CD4-positive, alpha-beta memory T cell (primary cell): ENCODE measurements around the gene NSUN7. TPM values are rescaled to one million over a fixed set of nuclear protein-coding genes. Genes with fewer than 3 reads are reported as not detected.

Experiments used
- CTCF ChIA-PET: fragments of 350-600 bp; sonication (Branson Sonifier 250); formaldehyde crosslinking; loops from one replicate; lab custom pipeline; 2021; ENCODE audit warnings: inconsistent platforms; ENCODE audit not compliant: partially characterized antibody; lab: Charles Lee
- POLR2A ChIA-PET: fragments of 350-600 bp; sonication (Branson Sonifier 250); formaldehyde crosslinking; loops from one replicate; lab custom pipeline; 2021; ENCODE audit not compliant: partially characterized antibody; lab: Charles Lee
- DNase-seq, 5 donors: peaks; one replicate each; pipeline versions ENCODE4 v3.0.0 to v3.0.0-alpha.2; 2020 to 2022; ENCODE audit warnings: mixed read lengths in 1 of 5
- H3K27ac ChIP-seq: one replicate; pipeline ENCODE4 v1.7.0; 2013; ENCODE audit warnings: low read depth, low read length
- H3K27me3 ChIP-seq: 2 replicates; pipeline ENCODE4 v1.7.0; 2013; ENCODE audit warnings: mild to moderate bottlenecking, low read length, moderate library complexity; ENCODE audit not compliant: insufficient read depth
- H3K36me3 ChIP-seq: 2 replicates; pipeline ENCODE4 v1.7.0; 2013; ENCODE audit warnings: mild to moderate bottlenecking, low read length, moderate library complexity; ENCODE audit not compliant: insufficient read depth
- H3K4me1 ChIP-seq: 2 replicates; pipeline ENCODE4 v1.7.0; 2013; ENCODE audit warnings: mild to moderate bottlenecking, low read length, moderate library complexity; ENCODE audit not compliant: insufficient read depth
- H3K4me3 ChIP-seq, 2 donors: one replicate each; pipeline ENCODE4 v1.7.0; 2013; ENCODE audit warnings: low read length in 2 of 2, mild to moderate bottlenecking in 1 of 2
- H3K9me3 ChIP-seq, 2 donors: one replicate each; pipeline ENCODE4 v1.7.0; 2013; ENCODE audit warnings: low read length in 2 of 2, control low read depth in 1 of 2; ENCODE audit not compliant: control insufficient read depth in 1 of 2
- H3K27ac Mint-ChIP-seq, 7 donors: one replicate each; pipeline ENCODE4 v1.8.0; 2020 to 2021; ENCODE audit warnings: mixed read lengths in 7 of 7, mild to moderate bottlenecking in 6 of 7, inconsistent platforms in 3 of 7, moderate library complexity in 3 of 7
- H3K27me3 Mint-ChIP-seq, 2 donors: one replicate each; pipeline ENCODE4 v1.8.0; 2020 to 2021; ENCODE audit warnings: mixed read lengths in 2 of 2
- H3K36me3 Mint-ChIP-seq, 2 donors: one replicate each; pipeline ENCODE4 v1.8.0; 2020 to 2021; ENCODE audit warnings: mixed read lengths in 2 of 2, inconsistent platforms in 1 of 2, mild to moderate bottlenecking in 1 of 2
- H3K4me1 Mint-ChIP-seq, 4 donors: one replicate each; pipeline ENCODE4 v1.8.0; 2020 to 2021; ENCODE audit warnings: mixed read lengths in 4 of 4, mild to moderate bottlenecking in 1 of 4
- H3K4me3 Mint-ChIP-seq, 8 donors: one replicate each; pipeline ENCODE4 v1.8.0; 2020 to 2021; ENCODE audit warnings: mixed read lengths in 8 of 8, mild to moderate bottlenecking in 7 of 8, moderate library complexity in 6 of 8, inconsistent platforms in 3 of 8
- H3K9me3 Mint-ChIP-seq, 8 donors: one replicate each; pipeline ENCODE4 v1.8.0; 2020 to 2021; ENCODE audit warnings: mixed read lengths in 8 of 8, mild to moderate bottlenecking in 5 of 8, inconsistent platforms in 3 of 8, moderate library complexity in 1 of 8
- intact Hi-C: fragments of 100-400 bp; cut with micrococcal nuclease; formaldehyde crosslinking; loops from one replicate; pipeline ENCODE4 v1.15.1; 2023
- polyA plus RNA-seq, 2 donors: library from polyadenylated mRNA; unstranded; fragments of 300-500 nt; fragmentation: Illumina TruSeq; gene quantifications; one replicate each; pipeline ENCODE4 v1.2.3, GENCODE V29; 2021
- total RNA-seq, 2 experiments: library from RNA; stranded (reverse); gene quantifications; one replicate each; pipeline ENCODE4 v1.2.3, GENCODE V29; 2021

Gene NSUN7
- total and polyA plus RNA-seq, 4 experiments from 2014 or later = not detected

DNA sequence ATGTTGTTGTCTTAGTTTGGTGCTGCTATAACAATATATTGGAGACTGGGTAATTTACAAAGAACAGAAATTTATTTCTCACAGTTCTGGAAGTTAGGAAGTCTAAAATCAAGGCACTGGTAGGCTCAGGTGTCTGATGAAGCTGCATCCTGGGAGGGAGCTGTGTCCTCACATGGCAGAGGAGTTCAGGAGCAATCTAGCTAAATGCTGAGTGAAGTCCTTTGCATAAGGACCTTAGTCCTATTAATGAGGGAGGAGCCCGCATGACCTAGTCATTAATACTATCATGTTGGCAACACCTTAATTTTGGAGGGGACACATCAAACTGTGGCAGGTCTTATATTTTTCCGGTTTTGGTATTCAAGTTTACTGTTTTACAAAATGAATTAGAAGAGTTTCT is 36.0 kb upstream of the NSUN7 start:
- Histone ChIP-seq H3K4me3 (no peak overlapping the region), H3K27ac (no peak overlapping the region), H3K4me1 (no peaks in the 10 kb centered on the region), H3K27me3 (no peaks in the 10 kb centered on the region), H3K36me3 (no peaks in the 10 kb centered on the region), H3K9me3 (no peaks in the 10 kb centered on the region)
- Mint-ChIP-seq H3K4me3 (no peak overlapping the region), H3K27me3 (peaks cover 6 to 11% of the 10 kb centered on the region in 2 donors), H3K36me3 (no peaks in the 10 kb centered on the region), H3K27ac (no peak overlapping the region), H3K4me1 (no peaks in the 10 kb centered on the region), H3K9me3 (no peaks in the 10 kb centered on the region)
- DNase-seq = no peak
- intact Hi-C loops = no loop called here
- ChIA-PET POLR2A (no interaction called here), CTCF (no interaction called here)

DNA sequence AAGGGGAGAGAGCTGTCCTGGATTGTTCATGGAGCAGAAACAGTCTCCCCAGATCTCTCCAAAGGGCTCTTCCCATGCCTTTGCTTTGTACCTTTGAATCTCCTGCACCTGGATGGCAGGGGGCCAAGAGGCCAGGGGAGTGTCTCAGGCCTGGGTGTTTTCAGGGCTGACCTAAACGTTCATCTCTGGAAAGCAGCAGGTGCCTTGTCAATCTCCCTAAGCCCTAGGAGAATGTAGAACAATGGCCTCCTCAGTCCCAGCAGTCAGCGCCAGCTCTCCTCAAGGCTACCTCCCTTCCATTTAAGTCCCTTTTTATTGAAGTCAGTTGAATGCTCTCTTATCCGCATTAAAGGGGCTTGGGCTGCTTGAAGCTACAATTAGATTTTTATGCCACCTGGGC is 31.2 kb upstream of the NSUN7 start:
- no peak overlapping the region for H3K27ac Mint-ChIP-seq
- POLR2A ChIA-PET = no interaction called here
- intact Hi-C loops = no loop called here
- CTCF ChIA-PET = no interaction called here
- Histone ChIP-seq H3K36me3 (no peaks in the 10 kb centered on the region), H3K27me3 (no peaks in the 10 kb centered on the region), H3K9me3 (no peaks in the 10 kb centered on the region), H3K4me3 (no peak overlapping the region), H3K4me1 (peaks cover 12% of the 10 kb centered on the region), H3K27ac (no peak overlapping the region)
- H3K4me3 Mint-ChIP-seq = no peak overlapping the region
- peaks cover 6 to 10% of the 10 kb centered on the region in 2 donors for H3K27me3 Mint-ChIP-seq
- H3K36me3 Mint-ChIP-seq = no peaks in the 10 kb centered on the region
- no peaks in the 10 kb centered on the region for H3K4me1 Mint-ChIP-seq
- DNase-seq = no peak
- H3K9me3 Mint-ChIP-seq = no peaks in the 10 kb centered on the region

DNA sequence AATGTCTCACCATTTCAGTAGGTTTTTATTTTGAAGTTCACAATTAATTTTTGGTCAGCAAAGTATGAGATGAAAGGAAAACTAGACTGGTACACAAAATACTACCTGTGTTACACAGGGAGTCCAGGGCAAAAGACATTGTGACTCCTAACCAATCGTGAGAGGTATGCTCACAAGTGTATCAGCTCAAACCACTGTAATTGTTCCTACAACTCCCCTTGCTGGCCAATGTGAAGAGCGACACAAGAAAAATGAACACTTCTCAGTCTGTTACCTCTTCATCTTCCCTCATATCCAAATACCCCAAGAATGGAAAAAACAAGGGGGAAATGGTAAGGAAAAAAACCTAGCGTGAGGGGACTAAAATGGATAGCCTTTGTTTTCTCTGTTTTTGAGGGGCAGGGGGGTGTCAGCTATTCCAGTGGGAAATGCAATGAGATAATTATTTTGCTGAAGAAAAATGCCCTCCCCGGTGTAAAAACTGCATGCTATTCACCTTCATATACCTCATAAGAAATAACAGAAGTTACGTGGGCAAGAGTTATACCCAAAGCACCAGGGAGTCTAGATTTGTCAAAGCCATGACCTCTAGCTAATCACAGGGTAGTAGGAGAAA is 30.6 kb upstream of the NSUN7 start:
- intact Hi-C loops = no loop called here
- ChIA-PET POLR2A (no interaction called here), CTCF (no interaction called here)
- H3K27ac ChIP-seq = no peak overlapping the region
- H3K27me3 ChIP-seq = no peaks in the 10 kb centered on the region
- H3K9me3 ChIP-seq = no peaks in the 10 kb centered on the region
- H3K36me3 ChIP-seq = no peaks in the 10 kb centered on the region
- no peak overlapping the region for H3K27ac Mint-ChIP-seq
- H3K4me3 Mint-ChIP-seq = no peak overlapping the region
- no peaks in the 10 kb centered on the region for H3K9me3 Mint-ChIP-seq
- no peaks in the 10 kb centered on the region for H3K4me1 Mint-ChIP-seq
- no peaks in the 10 kb centered on the region for H3K36me3 Mint-ChIP-seq
- H3K4me1 ChIP-seq = peaks cover 12% of the 10 kb centered on the region
- DNase-seq = peak in 1 of 5 donors; percentile 4
- H3K27me3 Mint-ChIP-seq = peaks cover 5 to 6% of the 10 kb centered on the region in 2 donors
- H3K4me3 ChIP-seq = no peak overlapping the region

DNA sequence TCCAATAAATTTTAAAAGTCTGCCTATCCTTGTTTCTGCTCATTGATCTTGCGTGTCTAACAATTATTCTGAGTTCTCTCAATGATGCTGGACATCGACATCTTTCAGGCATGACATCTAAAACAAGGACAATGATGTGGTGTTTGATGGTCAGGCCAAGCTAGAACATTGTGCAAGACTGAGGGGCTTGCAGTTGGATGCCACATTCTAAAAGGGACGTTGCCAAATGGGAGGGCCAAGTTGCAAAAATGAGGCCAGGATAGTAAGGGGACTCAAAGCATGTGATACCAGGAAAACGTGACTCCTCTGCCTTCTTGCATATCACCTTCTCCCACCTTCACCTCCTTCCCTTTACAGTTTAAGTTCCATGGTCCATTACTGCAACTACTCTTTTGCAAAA is 29.4 kb upstream of the NSUN7 start:
- H3K27me3 ChIP-seq = no peaks in the 10 kb centered on the region
- POLR2A ChIA-PET = no interaction called here
- Mint-ChIP-seq H3K4me1 (no peaks in the 10 kb centered on the region), H3K27me3 (peaks cover 2 to 5% of the 10 kb centered on the region in 2 donors), H3K27ac (peak overlapping the region in 1 of 7 donors; percentile 42), H3K9me3 (no peaks in the 10 kb centered on the region), H3K36me3 (no peaks in the 10 kb centered on the region), H3K4me3 (no peak overlapping the region)
- H3K27ac ChIP-seq = no peak overlapping the region
- H3K9me3 ChIP-seq = no peaks in the 10 kb centered on the region
- intact Hi-C loops = no loop called here
- H3K4me3 ChIP-seq = no peak overlapping the region
- no peaks in the 10 kb centered on the region for H3K36me3 ChIP-seq
- H3K4me1 ChIP-seq = peaks cover 12% of the 10 kb centered on the region
- no peak for DNase-seq
- CTCF ChIA-PET = no interaction called here

DNA sequence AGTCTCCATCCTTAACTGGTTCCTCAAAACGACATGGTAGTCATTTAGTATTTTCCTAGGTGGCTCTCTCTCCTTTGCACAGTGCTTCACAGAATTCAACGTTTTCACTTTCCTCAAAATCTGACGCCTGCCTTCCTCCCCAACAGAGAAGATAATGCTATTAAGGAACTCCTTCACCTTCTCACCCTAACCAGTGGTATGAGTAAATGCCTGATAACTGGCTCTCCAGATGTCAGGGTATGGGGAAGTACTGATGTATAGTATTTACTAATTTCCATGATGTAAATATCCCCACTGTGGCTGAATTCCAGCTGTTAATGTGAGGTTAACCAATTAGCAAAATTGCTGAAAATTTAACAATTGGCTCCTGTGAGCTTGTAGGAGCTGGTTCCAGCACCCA is 28.8 kb upstream of the NSUN7 start:
- DNase-seq = no peak
- H3K4me1 Mint-ChIP-seq = no peaks in the 10 kb centered on the region
- H3K27ac ChIP-seq = no peak overlapping the region
- no peak overlapping the region for H3K4me3 ChIP-seq
- H3K4me3 Mint-ChIP-seq = no peak overlapping the region
- ChIA-PET POLR2A (no interaction called here), CTCF (no interaction called here)
- H3K36me3 Mint-ChIP-seq = no peaks in the 10 kb centered on the region
- no peaks in the 10 kb centered on the region for H3K36me3 ChIP-seq
- no peaks in the 10 kb centered on the region for H3K27me3 ChIP-seq
- H3K4me1 ChIP-seq = peaks cover 12% of the 10 kb centered on the region
- H3K9me3 ChIP-seq = no peaks in the 10 kb centered on the region
- H3K27me3 Mint-ChIP-seq = peaks cover 2 to 5% of the 10 kb centered on the region in 2 donors
- no peak overlapping the region for H3K27ac Mint-ChIP-seq
- no peaks in the 10 kb centered on the region for H3K9me3 Mint-ChIP-seq
- intact Hi-C loops = no loop called here

DNA sequence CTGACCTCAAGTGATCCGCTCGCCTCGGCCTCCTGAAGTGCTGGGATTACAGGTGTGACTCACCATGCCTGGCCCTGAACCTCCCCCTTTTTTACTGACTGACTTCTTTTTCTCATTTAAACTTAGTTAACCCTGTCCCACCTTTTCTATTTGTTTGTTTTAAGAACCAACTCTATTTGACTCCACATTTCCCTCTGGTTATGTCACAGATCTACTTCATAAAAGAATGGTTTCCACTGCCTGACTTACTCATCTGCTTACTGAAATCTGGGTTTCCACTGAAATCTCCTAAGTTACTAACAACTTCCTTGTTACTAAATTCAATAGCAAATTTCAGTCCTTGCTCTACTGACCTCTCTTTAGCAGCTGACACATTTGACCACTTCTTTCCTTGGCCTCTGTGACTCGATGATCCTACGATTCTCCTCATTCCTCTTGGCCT is 28.0 kb upstream of the NSUN7 start:
- Mint-ChIP-seq H3K27me3 (peaks cover 0 to 2% of the 10 kb centered on the region in 2 donors), H3K9me3 (no peaks in the 10 kb centered on the region), H3K4me1 (no peaks in the 10 kb centered on the region), H3K27ac (no peak overlapping the region), H3K36me3 (no peaks in the 10 kb centered on the region), H3K4me3 (no peak overlapping the region)
- ChIA-PET CTCF (no interaction called here), POLR2A (no interaction called here)
- DNase-seq = no peak
- Histone ChIP-seq H3K36me3 (no peaks in the 10 kb centered on the region), H3K9me3 (no peaks in the 10 kb centered on the region), H3K27me3 (no peaks in the 10 kb centered on the region), H3K4me1 (peaks cover 12% of the 10 kb centered on the region), H3K27ac (no peak overlapping the region), H3K4me3 (no peak overlapping the region)
- intact Hi-C loops = no loop called here

DNA sequence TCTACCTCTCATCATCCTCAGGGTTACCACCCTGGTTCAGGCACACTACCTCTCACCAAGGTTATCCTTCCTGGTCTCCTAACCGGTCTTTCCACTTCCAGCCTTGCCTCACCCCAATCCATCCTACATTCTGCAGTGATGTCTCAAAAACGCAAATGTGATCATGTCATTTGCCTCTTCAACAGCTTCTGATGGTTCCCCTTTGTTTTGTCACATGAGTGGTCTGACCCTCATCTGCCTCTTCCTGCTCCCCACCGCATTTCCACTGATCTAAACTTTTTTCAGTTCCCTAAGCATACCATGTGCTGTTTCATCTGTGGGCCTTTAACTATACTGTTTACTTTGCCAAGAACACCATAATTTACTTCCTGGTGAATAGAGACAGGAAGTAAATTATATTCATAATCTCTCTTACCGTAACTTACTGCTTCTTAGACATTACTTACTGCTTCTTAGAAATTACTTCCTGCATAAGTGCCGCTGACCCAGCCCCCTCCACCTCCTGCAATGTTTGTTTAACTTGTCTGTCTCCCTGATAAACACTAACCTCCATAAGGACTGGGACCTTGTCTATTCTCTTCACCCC is 27.1 kb upstream of the NSUN7 start:
- intact Hi-C loops = no loop called here
- no peaks in the 10 kb centered on the region for H3K9me3 Mint-ChIP-seq
- CTCF ChIA-PET = no interaction called here

More for the DNA sequence above, 27.1 kb upstream of the NSUN7 start:
- Histone ChIP-seq H3K4me1 (peaks cover 12% of the 10 kb centered on the region), H3K9me3 (no peaks in the 10 kb centered on the region), H3K36me3 (no peaks in the 10 kb centered on the region), H3K27ac (no peak overlapping the region), H3K27me3 (no peaks in the 10 kb centered on the region), H3K4me3 (no peak overlapping the region)
- Mint-ChIP-seq H3K27me3 (peaks cover 0 to 2% of the 10 kb centered on the region in 2 donors), H3K4me1 (no peaks in the 10 kb centered on the region), H3K36me3 (no peaks in the 10 kb centered on the region), H3K4me3 (no peak overlapping the region), H3K27ac (no peak overlapping the region)
- POLR2A ChIA-PET = no interaction called here
- peak in 3 of 5 donors; percentile 1 to 34 (median 9) for DNase-seq
